ENCODE results near the gene PALLD. TPM values are rescaled to one million over a fixed set of nuclear protein-coding genes. Genes with fewer than 3 reads are reported as not detected.
"Not testable (repeated sequence)": the region's sequence is repeated elsewhere in the genome, so short reads cannot be mapped to it uniquely, and the experiment has no call there.

Gene PALLD
- polyA plus RNA-seq, 3 donors: 6.1 to 11.8 (median 9.9) TPM

GRCh38 chr4:168802222-168802621 is 305.4 kb downstream of the PALLD start:
- no peak for DNase-seq
- Histone ChIP-seq H3K79me2 (ENCODE audit: insufficient read depth, low read length) (no peaks in the 10 kb centered on the region), H3K9ac (ENCODE audit: insufficient read depth, low read length, poor library complexity, severe bottlenecking) (no peak overlapping the region), H3K4me3 (replicated peaks in 1 of 3; ENCODE audit: low read depth in 2 of 3, low read length in 3 of 3) (no peak overlapping the region), H2AFZ (ENCODE audit: insufficient read depth, low read depth, low read length, poor library complexity, severe bottlenecking) (no peak overlapping the region), H3K4me1 (ENCODE audit: control insufficient read depth in 1 of 2, insufficient read depth in 2 of 2, low read length in 2 of 2) (peaks cover 46 to 68% of the 10 kb centered on the region in 2 donors), H4K20me1 (ENCODE audit: insufficient read depth, low read length) (no peaks in the 10 kb centered on the region), H3K27me3 (ENCODE audit: control insufficient read depth in 2 of 2, insufficient read depth in 2 of 2, low read length in 2 of 2) (no peaks in the 10 kb centered on the region), H3K27ac (ENCODE audit: low read depth in 1 of 2, low read length in 2 of 2) (no peak overlapping the region), H3K36me3 (replicated peaks in 1 of 2; ENCODE audit: control insufficient read depth in 1 of 2, insufficient read depth in 2 of 2, low read length in 2 of 2) (no peaks in the 10 kb centered on the region), H3K4me2 (replicated peaks; ENCODE audit: extremely low read depth, low read length, poor library complexity, severe bottlenecking) (no peak overlapping the region), H3K9me3 (replicated peaks in 1 of 2; ENCODE audit: control insufficient read depth in 1 of 2, insufficient read depth in 1 of 2, low read length in 2 of 2) (no peaks in the 10 kb centered on the region)
- H3K9me3 Mint-ChIP-seq: peaks cover 0 to 2% (median 0%) of the 10 kb centered on the region in 7 donors
- no peaks in the 10 kb centered on the region for H3K27me3 Mint-ChIP-seq (ENCODE audit: low read depth in 3 of 3)
- 100% methylated on average over 1 of the region's 4 CpGs for WGBS (ENCODE audit: insufficient coverage)
- no peak for TF ChIP-seq CTCF (IDR thresholded peaks at IDR 0.05)
- peaks cover 55% of the 10 kb centered on the region for H3K4me1 Mint-ChIP-seq
- intact Hi-C loops (cut with micrococcal nuclease): no loop called here
- no peak overlapping the region for H3K4me3 Mint-ChIP-seq
- H3K36me3 Mint-ChIP-seq: no peaks in the 10 kb centered on the region
- H3K27ac Mint-ChIP-seq: peak overlapping the region in 1 of 7 donors; percentile 7

GRCh38 chr4:168803052-168803451 is 306.2 kb downstream of the PALLD start:
- H3K79me2 ChIP-seq (ENCODE audit: insufficient read depth, low read length); H3K27me3 ChIP-seq (ENCODE audit: control insufficient read depth in 2 of 2, insufficient read depth in 2 of 2, low read length in 2 of 2); H3K4me3 Mint-ChIP-seq; H3K27me3 Mint-ChIP-seq (ENCODE audit: low read depth in 3 of 3); H3K36me3 Mint-ChIP-seq; H3K9me3 ChIP-seq (replicated peaks in 1 of 2; ENCODE audit: control insufficient read depth in 1 of 2, insufficient read depth in 1 of 2, low read length in 2 of 2); H2AFZ ChIP-seq (ENCODE audit: insufficient read depth, low read depth, low read length, poor library complexity, severe bottlenecking); intact Hi-C loops (cut with micrococcal nuclease); H3K9ac ChIP-seq (ENCODE audit: insufficient read depth, low read length, poor library complexity, severe bottlenecking); H3K36me3 ChIP-seq (replicated peaks in 1 of 2; ENCODE audit: control insufficient read depth in 1 of 2, insufficient read depth in 2 of 2, low read length in 2 of 2); H4K20me1 ChIP-seq (ENCODE audit: insufficient read depth, low read length); H3K9me3 Mint-ChIP-seq; H3K4me3 ChIP-seq (replicated peaks in 1 of 3; ENCODE audit: low read depth in 2 of 3, low read length in 3 of 3): not testable (repeated sequence)
- Histone ChIP-seq H3K4me2 (replicated peaks; ENCODE audit: extremely low read depth, low read length, poor library complexity, severe bottlenecking) (peak overlapping the region; percentile 7), H3K4me1 (ENCODE audit: control insufficient read depth in 1 of 2, insufficient read depth in 2 of 2, low read length in 2 of 2) (peaks cover 38 to 63% of the 10 kb centered on the region in 2 donors), H3K27ac (ENCODE audit: low read depth in 1 of 2, low read length in 2 of 2) (peak overlapping the region in 1 of 2 donors; percentile 62)
- Mint-ChIP-seq H3K27ac (peak overlapping the region; percentile 62 to 85 (median 78)), H3K4me1 (peaks cover 49% of the 10 kb centered on the region)
- no CpG with 5 or more reads among the region's 5 CpGs for WGBS (ENCODE audit: insufficient coverage)
- DNase-seq: peak; percentile 77 to 81 (median 80)

Measured in CD14-positive monocyte (primary cell).